NCI-H1436 treated with DMSO at 0.1 percent for 48 hours (cell line): ENCODE data around the gene TOR4A.
"Not testable (repeated sequence)": the region's sequence is repeated elsewhere in the genome, so short reads cannot be mapped to it uniquely, and the experiment has no call there.

Source experiments
- DNase-seq: peaks from one replicate; lab custom pipeline; 2025; lab: John Stamatoyannopoulos, UW

The TOR4A gene

DNA sequence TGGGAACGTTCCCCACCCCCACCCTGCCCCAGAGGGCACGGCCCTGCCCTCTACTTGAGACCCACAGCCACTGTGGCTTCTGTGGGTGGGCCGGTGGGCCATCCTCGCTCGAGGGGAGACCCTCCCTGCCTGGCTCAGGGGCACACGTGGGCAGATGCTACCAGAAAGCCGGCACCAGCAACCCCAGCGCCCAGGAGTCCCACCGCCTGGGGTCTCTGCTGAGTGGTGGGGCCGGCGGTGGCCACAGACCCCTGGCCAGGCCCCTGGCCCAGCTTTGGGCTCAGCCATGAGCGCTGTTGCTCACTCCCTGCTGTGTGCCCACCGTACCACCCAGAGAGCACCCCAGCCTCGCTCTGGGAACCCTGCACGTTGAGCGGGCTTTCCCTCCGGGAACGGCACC is 41.1 kb downstream of the TOR4A start:
- no peak for DNase-seq

DNA sequence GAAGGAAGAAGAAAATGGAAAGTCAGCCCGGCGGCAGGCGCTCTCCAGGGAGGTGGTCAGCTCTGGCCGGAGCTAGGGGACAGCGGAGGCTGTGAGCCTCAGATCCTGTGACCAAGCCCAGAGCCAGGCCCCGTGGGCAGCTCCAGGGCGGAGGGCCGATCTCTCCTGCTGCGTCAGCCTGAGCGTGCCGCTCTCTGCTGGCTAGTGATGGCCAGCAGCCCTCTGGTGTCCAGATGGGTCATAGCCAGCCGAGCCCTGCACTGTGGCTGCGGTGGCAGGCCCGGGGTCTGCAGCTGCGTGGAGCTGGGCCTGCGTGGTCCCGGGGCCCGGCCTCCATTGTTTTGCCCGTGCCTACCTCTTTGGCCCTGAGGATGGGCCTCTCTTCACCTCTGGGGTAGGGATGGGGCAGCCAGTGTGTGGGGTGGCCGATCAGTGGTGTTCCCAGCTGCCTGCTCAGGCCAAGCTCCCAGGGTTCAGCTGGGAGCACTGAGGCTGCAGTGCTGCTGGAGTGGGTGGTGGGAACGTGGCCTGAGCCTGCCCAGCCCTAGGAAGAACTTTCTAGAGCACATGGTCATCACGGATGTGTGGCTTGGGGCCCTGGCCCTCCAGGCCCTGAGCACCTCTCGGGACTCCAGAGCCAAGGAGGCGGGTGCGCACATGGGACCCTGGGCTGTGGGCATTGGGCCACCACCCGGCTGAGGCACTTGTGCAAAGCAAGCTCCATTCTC is 41.6 kb downstream of the TOR4A start:
- no peak for DNase-seq

GRCh38 chr9:137319739-137320551 is 42.4 kb downstream of the TOR4A start:
- no peak for DNase-seq

GRCh38 chr9:137320555-137321384 is 43.2 kb downstream of the TOR4A start:
- no peak for DNase-seq

- no peak for DNase-seq
Measured at GRCh38 chr9:137321726-137322361, 44.3 kb downstream of the TOR4A start.

DNA sequence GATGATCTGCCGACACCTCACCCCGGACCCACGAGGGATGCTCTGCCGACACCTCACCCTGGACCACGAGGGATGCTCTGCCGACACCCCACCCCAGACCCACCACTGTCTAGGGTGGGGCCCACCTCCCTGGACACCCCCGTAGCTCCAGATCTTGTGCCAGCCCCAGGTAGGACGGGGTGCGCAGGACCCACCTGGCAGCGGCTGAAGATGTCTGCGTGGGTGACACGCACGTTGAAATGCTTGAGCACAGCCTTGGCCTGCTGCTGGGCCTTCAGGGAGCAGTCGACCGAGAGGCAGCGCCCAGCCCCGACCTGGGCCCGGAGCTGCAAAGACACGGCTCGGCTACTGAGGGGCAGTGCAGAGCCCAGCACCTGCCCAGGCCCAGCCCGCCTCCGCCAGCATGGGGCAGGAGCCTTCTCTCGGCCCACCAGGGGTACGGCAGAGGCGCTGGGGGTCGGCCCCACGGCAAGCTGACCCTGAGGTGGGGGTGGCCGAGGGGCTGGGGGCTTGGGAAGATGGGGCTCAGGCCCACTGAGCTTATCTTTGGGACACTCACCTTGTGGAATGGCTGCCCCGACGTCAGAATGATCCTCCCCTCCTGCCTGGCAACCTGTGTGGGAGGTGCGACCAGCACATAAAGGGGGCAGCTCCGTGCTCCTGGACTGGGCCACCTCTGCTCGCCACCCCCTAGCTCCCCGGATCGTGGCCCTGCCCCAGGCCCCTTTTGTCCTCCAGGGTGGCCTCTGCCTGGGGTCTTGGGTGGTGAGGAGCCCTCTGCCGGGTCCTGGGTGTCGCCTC is 46.2 kb downstream of the TOR4A start:
- DNase-seq, result no peak

- no peak for DNase-seq
Measured at GRCh38 chr9:137325124-137325523, 47.6 kb downstream of the TOR4A start.

GRCh38 chr9:137325799-137326198 is 48.3 kb downstream of the TOR4A start:
- no peak for DNase-seq

GRCh38 chr9:137326445-137327065 is 49.0 kb downstream of the TOR4A start:
- DNase-seq, result no peak

DNA sequence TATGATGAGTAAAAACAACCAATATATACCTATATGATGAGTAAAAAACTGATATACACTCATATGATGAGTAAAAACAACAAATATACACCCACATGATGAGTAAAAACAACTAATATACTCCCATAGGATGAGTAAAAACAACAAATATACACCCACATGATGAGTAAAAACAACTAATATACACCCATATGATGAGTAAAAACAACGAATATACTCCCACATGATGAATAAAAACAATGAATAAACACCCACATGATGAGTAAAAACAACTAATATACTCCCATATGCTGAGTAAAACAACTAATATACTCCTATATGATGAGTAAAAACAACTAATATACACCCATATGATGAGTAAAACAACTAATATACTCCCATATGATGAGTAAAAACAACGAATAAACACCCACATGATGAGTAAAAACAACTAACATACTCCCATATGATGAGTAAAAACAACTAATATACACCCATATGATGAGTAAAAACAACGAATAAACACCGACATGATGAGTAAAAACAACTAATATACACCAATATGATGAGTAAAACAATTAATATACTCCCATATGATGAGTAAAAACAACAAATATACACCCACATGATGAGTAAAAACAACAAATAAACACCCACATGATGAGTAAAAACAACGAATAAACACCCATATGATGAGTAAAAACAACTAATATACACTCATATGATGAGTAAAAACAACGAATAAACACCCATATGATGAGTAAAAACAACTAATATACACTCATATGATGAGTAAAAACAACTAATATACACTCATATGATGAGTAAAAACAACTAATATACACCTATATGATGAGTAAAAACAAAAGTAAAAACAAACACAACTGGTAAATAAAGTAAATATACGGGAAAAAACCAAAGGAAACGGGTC is 50.4 kb downstream of the TOR4A start:
- DNase-seq, result not testable (repeated sequence)

DNA sequence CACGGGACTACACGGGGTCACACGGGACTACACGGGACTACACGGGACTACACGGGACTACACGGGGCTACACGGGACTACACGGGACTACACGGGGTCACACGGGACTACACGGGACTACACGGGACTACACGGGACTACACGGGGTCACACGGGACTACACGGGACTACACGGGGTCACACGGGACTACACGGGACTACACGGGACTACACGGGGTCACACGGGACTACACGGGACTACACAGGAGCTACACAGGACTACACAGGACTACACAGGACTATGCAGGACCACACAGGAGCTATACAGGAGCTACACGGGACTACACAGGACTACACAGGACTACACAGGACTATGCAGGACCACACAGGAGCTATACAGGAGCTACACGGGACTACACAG is 52.1 kb downstream of the TOR4A start:
- DNase-seq, result not testable (repeated sequence)

DNA sequence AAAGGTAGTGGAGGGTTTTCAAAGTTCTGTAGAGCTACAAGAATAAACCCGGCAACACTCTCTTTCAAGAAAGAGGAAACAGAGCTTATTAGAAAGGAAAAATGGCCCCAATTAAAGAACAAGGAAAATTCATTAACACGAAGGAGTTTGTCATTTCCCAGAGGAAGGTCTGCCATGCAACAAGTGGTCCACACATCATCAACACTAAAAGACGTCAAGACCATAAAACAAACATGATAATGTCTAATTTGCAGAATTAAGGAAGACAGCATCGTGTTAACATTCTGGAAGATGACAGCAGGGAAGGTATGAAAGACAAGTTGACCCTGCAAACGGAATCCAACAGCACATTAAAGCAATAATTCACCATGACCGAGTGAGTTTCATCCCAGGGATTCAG is 53.2 kb downstream of the TOR4A start:
- no peak for DNase-seq

DNA sequence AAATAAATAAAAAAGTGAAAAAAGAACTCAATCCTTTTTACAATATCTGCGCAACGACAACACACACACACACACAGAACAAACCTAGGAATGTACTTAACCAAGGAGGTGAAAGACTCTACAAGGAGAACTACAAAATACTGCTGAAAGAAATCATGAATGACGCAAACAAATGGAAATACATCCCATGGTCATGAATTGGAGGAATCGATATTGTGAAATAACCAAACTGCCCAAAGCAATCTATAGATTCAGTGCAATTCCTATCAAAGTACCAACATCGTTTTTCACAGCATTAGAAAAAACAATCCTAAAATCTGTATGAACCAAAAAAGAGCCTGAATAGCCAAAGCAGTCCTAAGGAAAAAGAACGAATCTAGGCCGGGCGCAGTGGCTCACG is 54.4 kb downstream of the TOR4A start:
- no peak for DNase-seq
